GM23248 (cell line): ENCODE measurements around the gene FKRP. TPM values are rescaled to one million over a fixed set of nuclear protein-coding genes. Genes with fewer than 3 reads are reported as not detected.

Experiments used
- DNase-seq: peaks from one replicate; pipeline ENCODE4 v3.0.0-alpha.2; 2015
- H2AFZ ChIP-seq: fragments of 200-600 bp; sonication (generic); 2 replicates; pipeline ENCODE4 v1.6.1; 2016; ENCODE audit warnings: antibody characterized with exemption
- H3F3A ChIP-seq: fragments of 200-600 bp; sonication (generic); 2 replicates; pipeline ENCODE4 v1.6.1; 2016; ENCODE audit warnings: mild to moderate bottlenecking, antibody characterized with exemption, mixed run types; ENCODE audit not compliant: insufficient read depth
- H3K27ac ChIP-seq: fragments of 200-600 bp; sonication (generic); 2 replicates; pipeline ENCODE4 v1.5.1; 2016; ENCODE audit warnings: mild to moderate bottlenecking
- H3K27me3 ChIP-seq: fragments of 200-600 bp; sonication (generic); replicated peaks from 2 replicates; pipeline ENCODE4 v1.6.1; 2016; ENCODE audit warnings: mild to moderate bottlenecking; ENCODE audit not compliant: insufficient read depth
- H3K36me3 ChIP-seq: fragments of 200-600 bp; sonication (generic); 2 replicates; pipeline ENCODE4 v1.6.1; 2016; ENCODE audit warnings: low read depth, mild to moderate bottlenecking
- H3K4me1 ChIP-seq: fragments of 200-600 bp; sonication (generic); 2 replicates; pipeline ENCODE4 v1.6.1; 2016; ENCODE audit warnings: mild to moderate bottlenecking; ENCODE audit not compliant: insufficient read depth
- H3K4me2 ChIP-seq: fragments of 200-600 bp; sonication (generic); one replicate; pipeline ENCODE4 v1.6.1; 2016; ENCODE audit warnings: mild to moderate bottlenecking; ENCODE audit not compliant: unreplicated experiment
- H3K4me3 ChIP-seq: fragments of 200-600 bp; sonication (generic); 2 replicates; pipeline ENCODE4 v1.5.1; 2016; ENCODE audit warnings: mild to moderate bottlenecking
- H3K79me2 ChIP-seq: fragments of 200-600 bp; sonication (generic); 2 replicates; pipeline ENCODE4 v1.6.1; 2016; ENCODE audit warnings: mild to moderate bottlenecking; ENCODE audit not compliant: insufficient read depth
- H3K9ac ChIP-seq: fragments of 200-600 bp; sonication (generic); 2 replicates; pipeline ENCODE4 v1.6.1; 2016; ENCODE audit warnings: mild to moderate bottlenecking
- H3K9me2 ChIP-seq: fragments of 200-600 bp; sonication (generic); 2 replicates; pipeline ENCODE4 v1.6.1; 2016; ENCODE audit warnings: mixed run types, mild to moderate bottlenecking, moderate library complexity; ENCODE audit not compliant: insufficient read depth
- H3K9me3 ChIP-seq: fragments of 200-600 bp; sonication (generic); one replicate; pipeline ENCODE4 v1.6.1; 2017; ENCODE audit warnings: low read depth
- H4K20me1 ChIP-seq: fragments of 200-600 bp; sonication (generic); 2 replicates; pipeline ENCODE4 v1.6.0; 2016; ENCODE audit not compliant: insufficient read depth
- EZH2 ChIP-seq: fragments of 200-600 bp; sonication (generic); IDR thresholded peaks from 2 replicates; pipeline ENCODE4 v1.6.1; 2018; ENCODE audit warnings: antibody characterized with exemption, mild to moderate bottlenecking; ENCODE audit not compliant: insufficient read depth, poor library complexity, severe bottlenecking
- EZH2phosphoT487 ChIP-seq: fragments of 200-600 bp; sonication (generic); IDR thresholded peaks from 2 replicates; pipeline ENCODE4 v1.6.1; 2018; ENCODE audit warnings: antibody characterized with exemption, moderate library complexity, mild to moderate bottlenecking, low read depth; ENCODE audit not compliant: insufficient read depth
- WGBS, 2 experiments: methylation state at CpG; one replicate each; pipeline ENCODE4 v1.1.6; 2015 to 2017; ENCODE audit warnings: low lambda C conversion rate in 2 of 2, low coverage in 1 of 2; ENCODE audit errors: missing lambda C conversion rate in 2 of 2; 5-methylcytosine and 5-hydroxymethylcytosine counted together
- in situ Hi-C: fragments of 300-500 bp; cut with MboI; formaldehyde crosslinking; loops from 2 replicates; pipeline ENCODE4 v1.15.0; 2020
- polyA plus RNA-seq: library from polyadenylated mRNA; unstranded; fragments of >200 nt; fragmentation: Nextera tagmentation; extraction: Ambion mirVana; gene quantifications from 2 replicates; pipeline ENCODE4 v1.2.1, GENCODE V29; 2016
- total RNA-seq: library from RNA; depleted of rRNA; stranded (reverse); fragments of >200 nt; shearing (Covaris generic); gene quantifications from 2 replicates; pipeline ENCODE4 v1.2.3, GENCODE V29; 2014

Gene FKRP
- total and polyA plus RNA-seq, 2 experiments from 2014 or later, result 15.0 to 41.5 TPM

- Histone ChIP-seq H4K20me1 (no peaks in the 10 kb centered on the region; the same call in 1 of the 2 replicates), H3K4me2 (no peak overlapping the region), H3K79me2 (peaks cover 95% of the 10 kb centered on the region), H3K36me3 (no peaks in the 10 kb centered on the region; the same call in 1 of the 2 replicates), H3K27me3 (no peaks in the 10 kb centered on the region), H3F3A (peaks cover 5% of the 10 kb centered on the region; the same call in 1 of the 2 replicates), H2AFZ (no peak overlapping the region), H3K9me3 (no peaks in the 10 kb centered on the region), H3K4me1 (peaks cover 1% of the 10 kb centered on the region), H3K27ac (no peak overlapping the region), H3K9ac (no peak overlapping the region), H3K9me2 (no peaks in the 10 kb centered on the region), H3K4me3 (no peak overlapping the region)
- in situ Hi-C loops, result no loop called here
- WGBS, 2 experiments, result 78 to 81% methylated on average over 16 to 22 of the region's 22 CpGs
- TF ChIP-seq EZH2 (no peak), EZH2phosphoT487 (no peak)
- DNase-seq, result no peak
Measured at GRCh38 chr19:46736531-46737297, 9.1 kb upstream of the FKRP start.

DNA sequence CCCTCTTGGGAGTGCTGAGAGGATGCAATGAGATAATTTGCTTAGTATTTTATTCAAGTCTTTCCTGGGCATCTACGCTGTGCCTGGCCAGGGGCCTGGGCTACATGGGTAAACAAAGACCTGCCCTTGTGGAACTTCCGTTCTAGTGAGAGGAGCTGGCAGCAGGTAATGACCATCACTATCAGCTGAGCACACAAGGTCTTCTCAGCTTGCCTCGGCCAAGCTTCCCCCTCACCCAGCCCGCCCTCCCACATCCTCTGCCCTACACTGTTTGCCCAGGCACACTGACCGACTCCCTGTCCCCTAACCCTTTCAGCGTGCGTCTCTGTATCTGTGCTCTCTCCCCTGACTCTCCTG is 8.6 kb upstream of the FKRP start:
- no peaks in the 10 kb centered on the region; the same call in 1 of the 2 replicates for H4K20me1 ChIP-seq

DNA sequence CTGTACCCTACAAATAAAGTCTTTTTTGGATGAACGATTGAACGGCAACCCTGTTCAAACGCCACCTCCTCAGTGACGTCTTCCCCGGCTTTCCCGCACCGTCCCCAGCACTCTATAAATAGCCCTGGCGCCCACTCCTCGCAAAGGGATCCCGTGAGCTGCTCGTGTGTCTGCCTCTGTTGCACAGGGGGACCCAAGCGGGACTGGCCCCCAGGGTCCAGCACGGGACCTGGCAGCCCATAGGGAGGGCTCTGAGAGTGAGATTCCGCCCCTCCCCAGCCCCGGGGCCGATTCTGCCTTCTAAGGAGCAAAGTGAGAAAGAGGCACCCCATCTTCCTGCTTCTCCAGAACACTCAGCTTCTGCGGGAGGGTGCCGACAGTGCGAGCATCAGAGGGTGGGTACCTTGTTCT is 8.1 kb upstream of the FKRP start:
- H3F3A ChIP-seq, result no peaks in the 10 kb centered on the region
- H2AFZ ChIP-seq, result no peak overlapping the region
- no peaks in the 10 kb centered on the region for H3K27me3 ChIP-seq
- no peak overlapping the region for H3K9ac ChIP-seq
- H3K79me2 ChIP-seq, result peaks cover 98% of the 10 kb centered on the region
- in situ Hi-C loops, result no loop called here
- H3K27ac ChIP-seq, result no peak overlapping the region
- no peak for DNase-seq
- H3K4me3 ChIP-seq, result no peak overlapping the region
- H3K9me3 ChIP-seq, result no peaks in the 10 kb centered on the region
- no peaks in the 10 kb centered on the region for H3K9me2 ChIP-seq
- WGBS, 2 experiments, result 88 to 91% methylated on average over 19 of the region's 19 CpGs
- TF ChIP-seq EZH2phosphoT487, result no peak
- TF ChIP-seq EZH2, result no peak
- peaks cover 2% of the 10 kb centered on the region; the same call in 1 of the 2 replicates for H4K20me1 ChIP-seq
- no peaks in the 10 kb centered on the region for H3K4me1 ChIP-seq
- no peak overlapping the region for H3K4me2 ChIP-seq
- no peaks in the 10 kb centered on the region; the same call in 1 of the 2 replicates for H3K36me3 ChIP-seq

More for the DNA sequence above, 8.6 kb upstream of the FKRP start:
- H3K4me3 ChIP-seq, result no peak overlapping the region
- no peaks in the 10 kb centered on the region for H3K27me3 ChIP-seq
- H3K4me1 ChIP-seq, result no peaks in the 10 kb centered on the region
- H3K9ac ChIP-seq, result no peak overlapping the region
- H3K27ac ChIP-seq, result no peak overlapping the region
- no peaks in the 10 kb centered on the region for H3F3A ChIP-seq
- in situ Hi-C loops, result no loop called here
- no peaks in the 10 kb centered on the region for H3K9me3 ChIP-seq
- TF ChIP-seq EZH2 (no peak), EZH2phosphoT487 (no peak)
- H3K4me2 ChIP-seq, result no peak overlapping the region
- peaks cover 96% of the 10 kb centered on the region for H3K79me2 ChIP-seq
- H3K36me3 ChIP-seq, result no peaks in the 10 kb centered on the region; the same call in 1 of the 2 replicates
- no peak for DNase-seq
- H2AFZ ChIP-seq, result no peak overlapping the region
- H3K9me2 ChIP-seq, result no peaks in the 10 kb centered on the region
- 91 to 92% methylated on average over 7 of the region's 7 CpGs for WGBS, 2 experiments

GRCh38 chr19:46739290-46739771 is 6.5 kb upstream of the FKRP start:
- no peak overlapping the region for H3K4me2 ChIP-seq
- no peak overlapping the region for H2AFZ ChIP-seq
- no peaks in the 10 kb centered on the region; the same call in 1 of the 2 replicates for H3K36me3 ChIP-seq
- no peaks in the 10 kb centered on the region for H3K9me2 ChIP-seq
- 50 to 52% methylated on average over 14 of the region's 14 CpGs for WGBS, 2 experiments
- H3F3A ChIP-seq, result no peaks in the 10 kb centered on the region
- H4K20me1 ChIP-seq, result peaks cover 9% of the 10 kb centered on the region; the same call in 1 of the 2 replicates
- no peaks in the 10 kb centered on the region for H3K27me3 ChIP-seq
- no peak for TF ChIP-seq EZH2
- no peak for TF ChIP-seq EZH2phosphoT487
- H3K9ac ChIP-seq, result no peak overlapping the region
- no peak overlapping the region for H3K4me3 ChIP-seq
- H3K27ac ChIP-seq, result no peak overlapping the region
- no peaks in the 10 kb centered on the region for H3K9me3 ChIP-seq
- H3K79me2 ChIP-seq, result peaks cover 98% of the 10 kb centered on the region
- in situ Hi-C loops, result no loop called here
- no peak for DNase-seq
- H3K4me1 ChIP-seq, result no peaks in the 10 kb centered on the region
